IMR-90 (cell line): Measurements from ENCODE around the gene ZNF354B. TPM values are rescaled to one million over a fixed set of nuclear protein-coding genes. Genes with fewer than 3 reads are reported as not detected.

Experiments
- ATAC-seq: fragments of 200-7000 bp; cut with Tn5 transposase; 2 replicates; pipeline ENCODE4 v1.9.1; 2020; ENCODE audit warnings: low read depth, mild to moderate bottlenecking, moderate library complexity
- BruUV-seq: library from RNA; stranded (reverse); fragments of 400-500 nt; replicated peaks from 2 replicates; lab custom pipeline; 2021; lab: Mats Ljungman, UMichigan
- CTCF ChIA-PET: fragments of 300-600 bp; formaldehyde crosslinking; extraction: SDS; loops from one replicate; lab custom pipeline; 2021; ENCODE audit warnings: antibody characterized with exemption; lab: Yijun Ruan, JAX
- POLR2A ChIA-PET: fragments of 300-600 bp; sonication (Branson Sonifier 250); formaldehyde crosslinking; loops from one replicate; lab custom pipeline; 2022; ENCODE audit warnings: antibody characterized with exemption; ENCODE audit not compliant: unreplicated experiment; lab: Charles Lee
- DNase-seq: peaks from one replicate; pipeline ENCODE4 v3.0.0; 2013
- H2AFZ ChIP-seq: replicated peaks from 2 replicates; pipeline ENCODE3; 2013; ENCODE audit warnings: low read length, mild to moderate bottlenecking; ENCODE audit not compliant: poor library complexity
- H2AK5ac ChIP-seq: 2 replicates; pipeline ENCODE4 v1.6.1; 2013; ENCODE audit warnings: low read depth, low read length, inconsistent platforms
- H2AK9ac ChIP-seq: replicated peaks from 2 replicates; pipeline ENCODE3; 2013; ENCODE audit warnings: mild to moderate bottlenecking, low read depth, low read length, moderate library complexity; ENCODE audit not compliant: poor library complexity
- H2BK120ac ChIP-seq: 2 replicates; pipeline ENCODE4 v1.6.1; 2013; ENCODE audit warnings: low read depth, low read length, inconsistent platforms
- H2BK15ac ChIP-seq: 3 replicates; pipeline ENCODE4 v1.6.1; 2013; ENCODE audit warnings: low read depth, low read length, inconsistent platforms
- H2BK20ac ChIP-seq: 2 replicates; pipeline ENCODE4 v1.6.1; 2013; ENCODE audit warnings: low read depth, mild to moderate bottlenecking, inconsistent platforms, low read length, moderate library complexity
- H2BK5ac ChIP-seq: 2 replicates; pipeline ENCODE4 v1.6.1; 2013; ENCODE audit warnings: mild to moderate bottlenecking, low read depth, low read length, inconsistent platforms; ENCODE audit not compliant: poor library complexity, severe bottlenecking
- H3K14ac ChIP-seq: replicated peaks from 2 replicates; pipeline ENCODE4 v1.6.1; 2013; ENCODE audit warnings: low read depth, low read length, inconsistent platforms
- H3K18ac ChIP-seq: 2 replicates; pipeline ENCODE4 v1.6.1; 2013; ENCODE audit warnings: low read depth, low read length, control low read depth
- H3K23ac ChIP-seq: 2 replicates; pipeline ENCODE4 v1.6.1; 2013; ENCODE audit warnings: low read depth, low read length, inconsistent platforms
- H3K27ac ChIP-seq: 2 replicates; pipeline ENCODE4 v1.5.1; 2013; ENCODE audit warnings: mild to moderate bottlenecking, control low read depth, low read length; ENCODE audit not compliant: insufficient read depth
- H3K27me3 ChIP-seq: 2 replicates; pipeline ENCODE4 v1.6.1; 2013; ENCODE audit warnings: low read length; ENCODE audit not compliant: control insufficient read depth, insufficient read depth
- H3K36me3 ChIP-seq: 2 replicates; pipeline ENCODE4 v1.6.1; 2013; ENCODE audit warnings: low read length, mixed read lengths; ENCODE audit not compliant: control insufficient read depth, insufficient read depth
- H3K4ac ChIP-seq: 2 replicates; pipeline ENCODE4 v1.6.1; 2013; ENCODE audit warnings: low read depth, low read length, inconsistent platforms
- H3K4me1 ChIP-seq: 2 replicates; pipeline ENCODE4 v1.6.1; 2013; ENCODE audit warnings: low read length, mixed read lengths; ENCODE audit not compliant: control insufficient read depth, insufficient read depth
- H3K4me2 ChIP-seq: 2 replicates; pipeline ENCODE4 v1.6.1; 2013; ENCODE audit warnings: low read depth, mild to moderate bottlenecking, control low read depth, low read length, moderate library complexity
- H3K4me3 ChIP-seq: 2 replicates; pipeline ENCODE4 v1.5.1; 2013; ENCODE audit warnings: low read depth, mild to moderate bottlenecking, control low read depth, low read length, moderate library complexity; ENCODE audit not compliant: insufficient read depth
- H3K56ac ChIP-seq: 2 replicates; pipeline ENCODE4 v1.6.1; 2013; ENCODE audit warnings: low read length, inconsistent platforms; ENCODE audit not compliant: insufficient read depth; ENCODE audit errors: extremely low read depth
- H3K79me1 ChIP-seq, 2 experiments: 2 replicates each; pipeline ENCODE4 v1.6.1; 2013; ENCODE audit warnings: low read length in 2 of 2, inconsistent platforms in 1 of 2, low read depth in 1 of 2
- H3K9ac ChIP-seq: 2 replicates; pipeline ENCODE4 v1.6.1; 2013; ENCODE audit warnings: low read depth, low read length, control low read depth
- H3K9me1 ChIP-seq: 2 replicates; pipeline ENCODE4 v1.6.1; 2013; ENCODE audit warnings: low read length, inconsistent platforms; ENCODE audit not compliant: insufficient read depth
- H3K9me3 ChIP-seq: 2 replicates; pipeline ENCODE4 v1.6.1; 2013; ENCODE audit warnings: low read length; ENCODE audit not compliant: control insufficient read depth, insufficient read depth
- H4K20me1 ChIP-seq: 2 replicates; pipeline ENCODE4 v1.6.1; 2013; ENCODE audit warnings: low read length, inconsistent platforms; ENCODE audit not compliant: insufficient read depth
- H4K5ac ChIP-seq: 2 replicates; pipeline ENCODE4 v1.6.1; 2013; ENCODE audit warnings: mild to moderate bottlenecking, low read depth, low read length, control low read depth
- H4K8ac ChIP-seq, 2 experiments: 2 replicates each; pipeline ENCODE4 v1.6.1; 2013; ENCODE audit warnings: low read depth in 2 of 2, low read length in 2 of 2, control low read depth in 1 of 2, inconsistent platforms in 1 of 2
- H4K91ac ChIP-seq: 2 replicates; pipeline ENCODE4 v1.6.1; 2013; ENCODE audit warnings: low read depth, low read length, inconsistent platforms; ENCODE audit not compliant: insufficient read depth
- BHLHE40 ChIP-seq: fragments of 150-350 bp; IDR thresholded peaks from 2 replicates; pipeline ENCODE4 v1.6.1; 2016; ENCODE audit warnings: mild to moderate bottlenecking, low read depth, low read length
- CEBPB ChIP-seq: IDR thresholded peaks from 2 replicates; pipeline ENCODE4 v1.6.1; 2012; ENCODE audit warnings: low read depth, low read length, improper control_type of control experiment
- CHD1 ChIP-seq: IDR thresholded peaks from 2 replicates; pipeline ENCODE4 v1.6.1; 2012; ENCODE audit warnings: low read depth, low read length, improper control_type of control experiment
- ELK1 ChIP-seq: fragments of 150-350 bp; IDR thresholded peaks from 2 replicates; pipeline ENCODE4 v1.6.1; 2016; ENCODE audit warnings: low read depth, mild to moderate bottlenecking, low read length, moderate library complexity, borderline replicate concordance
- FOS ChIP-seq: fragments of 150-350 bp; IDR thresholded peaks from 2 replicates; pipeline ENCODE4 v1.6.1; 2016; ENCODE audit warnings: low read depth, low read length
- MAFK ChIP-seq: IDR thresholded peaks from 2 replicates; pipeline ENCODE4 v1.6.1; 2012; ENCODE audit warnings: low read depth, low read length, improper control_type of control experiment
- MAZ ChIP-seq: IDR thresholded peaks from 2 replicates; pipeline ENCODE4 v1.6.1; 2012; ENCODE audit warnings: low read depth, mild to moderate bottlenecking, low read length, improper control_type of control experiment, moderate library complexity, borderline replicate concordance
- MXI1 ChIP-seq: IDR thresholded peaks from 2 replicates; pipeline ENCODE4 v1.6.1; 2012; ENCODE audit warnings: low read depth, mild to moderate bottlenecking, low read length, moderate library complexity, borderline replicate concordance
- NFE2L2 ChIP-seq: fragments of 150-350 bp; IDR thresholded peaks from 2 replicates; pipeline ENCODE4 v1.6.1; 2016; ENCODE audit warnings: low read depth, mild to moderate bottlenecking, low read length
- POLR2A ChIP-seq: IDR thresholded peaks from 2 replicates; pipeline ENCODE4 v1.6.1; 2012; ENCODE audit warnings: mild to moderate bottlenecking, low read depth, low read length
- RAD21 ChIP-seq: IDR thresholded peaks from 2 replicates; pipeline ENCODE4 v1.6.1; 2012; ENCODE audit warnings: low read length, improper control_type of control experiment
- RCOR1 ChIP-seq: IDR thresholded peaks from 2 replicates; pipeline ENCODE4 v1.6.1; 2012; ENCODE audit warnings: mild to moderate bottlenecking, low read length, improper control_type of control experiment; ENCODE audit not compliant: insufficient replicate concordance
- RFX5 ChIP-seq: IDR thresholded peaks from 2 replicates; pipeline ENCODE4 v1.8.0; 2012; ENCODE audit warnings: low read depth, mild to moderate bottlenecking, low read length, moderate library complexity
- SMC3 ChIP-seq: fragments of 150-350 bp; IDR thresholded peaks from 2 replicates; pipeline ENCODE4 v1.6.1; 2016; ENCODE audit warnings: low read depth, mild to moderate bottlenecking, antibody characterized with exemption, low read length, moderate library complexity
- WGBS, 2 experiments: methylation state at CpG; one replicate each; pipeline versions ENCODE4 v1.1.5 to v1.1.7; 2013; ENCODE audit warnings: missing lambda C conversion rate in 2 of 2; ENCODE audit not compliant: insufficient read length in 1 of 2; ENCODE audit errors: extremely low coverage in 2 of 2; 5-methylcytosine and 5-hydroxymethylcytosine counted together
- dilution Hi-C: fragments of 300-500 bp; cut with HindIII; formaldehyde crosslinking; loops from one replicate; pipeline ENCODE4 v1.14.3; 2018; ENCODE audit warnings: low sequenced_read_pairs; ENCODE audit not compliant: unreplicated experiment
- in situ Hi-C: fragments of 300-500 bp; cut with MboI; formaldehyde crosslinking; loops from 3 replicates; pipeline ENCODE4 v1.14.3; 2019; ENCODE audit warnings: low sequenced_read_pairs, inconsistent platforms, mixed read lengths
- intact Hi-C: fragments of 100-400 bp; cut with micrococcal nuclease; formaldehyde crosslinking; loops from 2 replicates; pipeline ENCODE4 v1.10.0; 2022
- polyA plus RNA-seq, 3 experiments: library from polyadenylated mRNA; depleted of rRNA; stranded (reverse); fragments of >200 nt; gene quantifications; 2 replicates each; pipeline ENCODE4 v1.2.3, GENCODE V29; 2012; ENCODE audit warnings: low replicate concordance in 1 of 3
- total RNA-seq: library from RNA; depleted of rRNA; stranded (reverse); fragments of >200 nt; gene quantifications from 2 replicates; pipeline ENCODE4 v1.2.3, GENCODE V29; 2012
- TF ChIP-seq, protein P1 (sequence below): conservative IDR thresholded peaks from 2 replicates; pipeline ENCODE4 v1.5.1; 2012; ENCODE audit warnings: mild to moderate bottlenecking, low read depth, low read length, improper control_type of control experiment
- TF ChIP-seq, protein P2 (sequence below): fragments of 150-350 bp; IDR thresholded peaks from 2 replicates; pipeline ENCODE4 v1.6.1; 2017; ENCODE audit warnings: mild to moderate bottlenecking, antibody characterized with exemption, low read length, low read depth

ZNF354B gene
- total and polyA plus RNA-seq, 2 of the 4 experiments (the other 2 are of a cell fraction), result 5.0 to 6.7 TPM

- CTCF ChIA-PET, result no interaction called here
- DNase-seq (no peak), ATAC-seq (no peak)
- H3K4ac ChIP-seq, result no peak overlapping the region
- no CpG with 5 or more reads among the region's 8 CpGs for WGBS, 2 experiments
- intact Hi-C loops, result no loop called here
- no peaks in the 10 kb centered on the region for H3K27me3 ChIP-seq
- BruUV-seq, result no TSS peak
- no peak overlapping the region for H2BK120ac ChIP-seq
- no peak overlapping the region for H2AK9ac ChIP-seq
- no peak overlapping the region for H4K5ac ChIP-seq
- in situ Hi-C loops, result no loop called here
- H3K23ac ChIP-seq, result no peak overlapping the region
- no peaks in the 10 kb centered on the region for H4K20me1 ChIP-seq
- POLR2A ChIA-PET, result no interaction called here
- no peak overlapping the region for H4K8ac ChIP-seq
- no peak overlapping the region for H2BK5ac ChIP-seq
- H4K91ac ChIP-seq, result no peak overlapping the region
- no peak overlapping the region for H2BK20ac ChIP-seq
- no peak overlapping the region for H3K18ac ChIP-seq
- no peak overlapping the region for H3K14ac ChIP-seq
- H2AFZ ChIP-seq, result no peak overlapping the region
- H3K27ac ChIP-seq, result no peak overlapping the region
- peaks cover 2% of the 10 kb centered on the region; the same call in 1 of the 2 replicates for H3K4me1 ChIP-seq
- H3K56ac ChIP-seq, result no peak overlapping the region
- H3K9me3 ChIP-seq, result peaks cover 2% of the 10 kb centered on the region; the same call in 1 of the 2 replicates
- dilution Hi-C loops, result loop anchor here (10.0 kb wide), 1 partner anchor 137 kb away; no protein-coding TSS in a partner anchor
- H3K36me3 ChIP-seq, result peaks cover 22% of the 10 kb centered on the region
- TF ChIP-seq, protein P1, sequence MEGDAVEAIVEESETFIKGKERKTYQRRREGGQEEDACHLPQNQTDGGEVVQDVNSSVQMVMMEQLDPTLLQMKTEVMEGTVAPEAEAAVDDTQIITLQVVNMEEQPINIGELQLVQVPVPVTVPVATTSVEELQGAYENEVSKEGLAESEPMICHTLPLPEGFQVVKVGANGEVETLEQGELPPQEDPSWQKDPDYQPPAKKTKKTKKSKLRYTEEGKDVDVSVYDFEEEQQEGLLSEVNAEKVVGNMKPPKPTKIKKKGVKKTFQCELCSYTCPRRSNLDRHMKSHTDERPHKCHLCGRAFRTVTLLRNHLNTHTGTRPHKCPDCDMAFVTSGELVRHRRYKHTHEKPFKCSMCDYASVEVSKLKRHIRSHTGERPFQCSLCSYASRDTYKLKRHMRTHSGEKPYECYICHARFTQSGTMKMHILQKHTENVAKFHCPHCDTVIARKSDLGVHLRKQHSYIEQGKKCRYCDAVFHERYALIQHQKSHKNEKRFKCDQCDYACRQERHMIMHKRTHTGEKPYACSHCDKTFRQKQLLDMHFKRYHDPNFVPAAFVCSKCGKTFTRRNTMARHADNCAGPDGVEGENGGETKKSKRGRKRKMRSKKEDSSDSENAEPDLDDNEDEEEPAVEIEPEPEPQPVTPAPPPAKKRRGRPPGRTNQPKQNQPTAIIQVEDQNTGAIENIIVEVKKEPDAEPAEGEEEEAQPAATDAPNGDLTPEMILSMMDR, result no peak
- TF ChIP-seq MXI1 (no peak), RCOR1 (no peak), RAD21 (no peak), POLR2A (no peak), SMC3 (no peak), BHLHE40 (no peak), CHD1 (no peak), MAFK (no peak), RFX5 (no peak), ELK1 (no peak), CEBPB (no peak), NFE2L2 (no peak), MAZ (no peak), FOS (no peak)
- TF ChIP-seq, protein P2, sequence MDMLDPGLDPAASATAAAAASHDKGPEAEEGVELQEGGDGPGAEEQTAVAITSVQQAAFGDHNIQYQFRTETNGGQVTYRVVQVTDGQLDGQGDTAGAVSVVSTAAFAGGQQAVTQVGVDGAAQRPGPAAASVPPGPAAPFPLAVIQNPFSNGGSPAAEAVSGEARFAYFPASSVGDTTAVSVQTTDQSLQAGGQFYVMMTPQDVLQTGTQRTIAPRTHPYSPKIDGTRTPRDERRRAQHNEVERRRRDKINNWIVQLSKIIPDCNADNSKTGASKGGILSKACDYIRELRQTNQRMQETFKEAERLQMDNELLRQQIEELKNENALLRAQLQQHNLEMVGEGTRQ, result no peak
- H3K79me1 ChIP-seq, result peaks cover 10 to 19% of the 10 kb centered on the region in 2 experiments
- H2AK5ac ChIP-seq, result no peak overlapping the region
- no peak overlapping the region for H3K9ac ChIP-seq
- no peaks in the 10 kb centered on the region for H3K9me1 ChIP-seq
- no peak overlapping the region for H3K4me2 ChIP-seq
- no peak overlapping the region for H2BK15ac ChIP-seq
- no peak overlapping the region for H3K4me3 ChIP-seq
Observed at GRCh38 chr5:178861627-178862026, 1.9 kb downstream of the ZNF354B start.
